Adipocyte (in vitro differentiated cells): ENCODE measurements around the gene FAM118A.
"Not testable (repeated sequence)": the region's sequence is repeated elsewhere in the genome, so short reads cannot be mapped to it uniquely, and the experiment has no call there.

Experiments
- DNase-seq: peaks from one replicate; pipeline ENCODE4 v3.0.0-alpha.2; 2015; ENCODE audit warnings: low read depth
- H3K27me3 ChIP-seq: replicated peaks from 2 replicates; pipeline ENCODE4 v1.7.0; 2013; ENCODE audit warnings: mild to moderate bottlenecking, low read length, moderate library complexity; ENCODE audit not compliant: control insufficient read depth, insufficient read depth
- H3K36me3 ChIP-seq: 2 replicates; pipeline ENCODE4 v1.7.0; 2013; ENCODE audit warnings: low read length, mild to moderate bottlenecking, moderate library complexity; ENCODE audit not compliant: control insufficient read depth, insufficient read depth, severe bottlenecking
- H3K4me1 ChIP-seq: 2 replicates; pipeline ENCODE4 v1.7.0; 2013; ENCODE audit warnings: mild to moderate bottlenecking, low read length, moderate library complexity; ENCODE audit not compliant: control insufficient read depth, insufficient read depth
- H3K4me3 ChIP-seq: 2 replicates; pipeline ENCODE4 v1.7.0; 2013; ENCODE audit warnings: mild to moderate bottlenecking, low read length, moderate library complexity
- H3K9ac ChIP-seq: 2 replicates; pipeline ENCODE4 v1.7.0; 2013; ENCODE audit warnings: mild to moderate bottlenecking, low read length, moderate library complexity
- H3K9me3 ChIP-seq: 2 replicates; pipeline ENCODE4 v1.7.0; 2013; ENCODE audit warnings: mild to moderate bottlenecking, low read length, moderate library complexity; ENCODE audit not compliant: control insufficient read depth

FAM118A gene

DNA sequence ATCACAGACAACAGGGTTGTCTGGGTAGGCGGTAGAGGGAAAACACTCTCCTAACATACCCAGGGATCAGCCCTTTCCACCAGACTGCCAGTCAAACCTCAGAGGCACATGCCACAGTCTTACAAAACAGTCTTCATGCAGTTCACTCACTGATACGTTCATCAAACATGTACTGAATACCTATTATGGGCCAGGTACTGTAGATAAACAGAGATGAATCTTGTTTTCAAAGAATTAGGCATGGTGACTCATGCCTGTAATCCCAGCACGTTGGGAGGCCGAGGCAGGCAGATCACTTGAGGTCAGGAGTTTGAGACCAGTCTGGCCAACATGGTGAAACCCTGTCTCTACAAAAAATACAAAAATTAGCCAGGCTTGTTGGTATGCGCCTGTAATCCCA, 43.0 kb downstream of the FAM118A start:
- DNase-seq, H3K9ac ChIP-seq, H3K9me3 ChIP-seq, H3K27me3 ChIP-seq, H3K4me3 ChIP-seq, H3K36me3 ChIP-seq: not testable (repeated sequence)
- peaks cover 11% of the 10 kb centered on the region for H3K4me1 ChIP-seq

DNA sequence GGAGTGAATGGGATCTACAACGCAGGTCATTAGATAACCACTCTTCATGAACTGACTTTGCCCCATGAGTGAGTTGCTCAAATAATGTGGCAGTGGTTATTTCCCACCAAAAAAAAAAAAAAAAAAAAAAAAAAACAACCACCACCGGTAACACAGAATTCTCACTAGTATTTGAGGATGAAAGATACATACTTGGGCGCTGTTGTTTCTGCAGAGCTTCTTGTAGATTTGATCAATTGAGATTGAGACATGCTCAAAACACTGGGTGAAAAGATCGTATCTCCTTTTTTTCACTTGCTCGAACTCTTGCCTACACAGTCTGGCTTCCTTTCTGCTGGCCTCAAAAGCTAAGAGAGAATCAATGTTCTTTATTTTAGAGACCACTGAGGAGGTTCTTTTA, 44.1 kb downstream of the FAM118A start:
- no peaks in the 10 kb centered on the region for H3K36me3 ChIP-seq
- no peak overlapping the region for H3K9ac ChIP-seq
- no peak overlapping the region for H3K4me3 ChIP-seq
- no peaks in the 10 kb centered on the region for H3K27me3 ChIP-seq
- H3K9me3 ChIP-seq, result no peaks in the 10 kb centered on the region
- H3K4me1 ChIP-seq, result peaks cover 21% of the 10 kb centered on the region
- DNase-seq, result no peak

DNA sequence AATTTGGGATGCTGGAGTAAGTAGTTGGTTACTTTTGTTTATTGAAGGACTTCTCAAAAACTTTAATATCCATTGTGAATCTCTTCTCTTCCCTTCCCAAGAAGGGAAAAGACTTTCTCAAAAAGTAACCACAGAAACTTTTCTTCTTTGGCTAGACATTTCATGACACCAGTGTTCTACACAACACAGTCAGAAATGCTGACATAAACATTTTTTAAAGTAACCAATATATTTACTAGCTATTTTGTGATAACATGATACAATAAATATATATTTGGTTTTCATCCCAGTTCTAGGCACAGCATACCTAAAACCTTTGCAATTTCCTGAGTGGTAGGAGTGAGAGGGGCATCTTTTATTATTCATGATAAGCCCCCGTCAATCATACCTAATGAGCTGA, 47.8 kb downstream of the FAM118A start:
- H3K9ac ChIP-seq, result no peak overlapping the region
- no peaks in the 10 kb centered on the region for H3K9me3 ChIP-seq
- H3K27me3 ChIP-seq, result peaks cover 5% of the 10 kb centered on the region
- no peak overlapping the region for H3K4me3 ChIP-seq
- peaks cover 21% of the 10 kb centered on the region for H3K4me1 ChIP-seq
- H3K36me3 ChIP-seq, result no peaks in the 10 kb centered on the region
- DNase-seq, result no peak

DNA sequence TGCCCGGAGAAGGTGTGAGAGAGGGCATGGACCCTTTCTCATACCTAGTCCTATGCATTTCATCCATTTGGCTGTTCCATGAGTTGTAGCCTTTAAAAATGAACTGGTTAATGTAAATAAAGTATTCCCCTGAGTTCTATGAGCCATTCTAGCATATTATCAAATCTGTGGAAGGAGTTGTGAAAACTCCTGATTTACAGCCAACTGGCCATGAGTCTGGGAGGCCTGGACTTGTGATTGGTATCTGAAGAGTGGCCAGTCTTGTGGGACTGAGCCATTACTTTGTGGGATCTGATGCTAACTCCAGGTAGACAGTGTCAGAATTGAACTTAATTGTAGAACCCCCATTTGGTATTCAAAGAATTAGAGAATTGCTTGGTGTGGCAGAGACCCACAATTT, 48.4 kb downstream of the FAM118A start:
- Histone ChIP-seq H3K4me1 (peaks cover 21% of the 10 kb centered on the region), H3K36me3 (no peaks in the 10 kb centered on the region), H3K9ac (no peak overlapping the region), H3K9me3 (no peaks in the 10 kb centered on the region), H3K4me3 (no peak overlapping the region), H3K27me3 (peaks cover 5% of the 10 kb centered on the region)
- peak; percentile 10 for DNase-seq

DNA sequence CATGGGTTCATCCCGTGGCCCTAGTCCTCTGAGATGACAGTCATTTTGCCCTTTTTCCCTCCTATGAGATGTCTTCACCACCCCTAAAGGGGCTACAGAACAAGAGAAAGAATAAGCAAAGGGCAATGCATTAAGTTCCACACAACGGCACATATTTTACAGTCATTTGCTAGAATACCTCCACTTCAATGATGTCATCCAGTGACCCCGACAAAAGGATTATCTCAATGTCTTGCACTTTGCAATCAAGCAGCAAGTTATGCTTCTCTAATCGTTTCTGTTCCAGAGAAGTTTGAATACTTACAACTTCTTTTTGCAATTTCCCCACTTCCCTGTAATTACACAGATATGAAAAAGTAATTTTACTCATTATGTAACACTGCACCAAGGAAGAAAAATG, 49.9 kb downstream of the FAM118A start:
- no peaks in the 10 kb centered on the region for H3K36me3 ChIP-seq
- H3K27me3 ChIP-seq, result peaks cover 5% of the 10 kb centered on the region
- H3K9me3 ChIP-seq, result no peaks in the 10 kb centered on the region
- peaks cover 21% of the 10 kb centered on the region for H3K4me1 ChIP-seq
- H3K9ac ChIP-seq, result no peak overlapping the region
- no peak overlapping the region for H3K4me3 ChIP-seq
- DNase-seq, result no peak

DNA sequence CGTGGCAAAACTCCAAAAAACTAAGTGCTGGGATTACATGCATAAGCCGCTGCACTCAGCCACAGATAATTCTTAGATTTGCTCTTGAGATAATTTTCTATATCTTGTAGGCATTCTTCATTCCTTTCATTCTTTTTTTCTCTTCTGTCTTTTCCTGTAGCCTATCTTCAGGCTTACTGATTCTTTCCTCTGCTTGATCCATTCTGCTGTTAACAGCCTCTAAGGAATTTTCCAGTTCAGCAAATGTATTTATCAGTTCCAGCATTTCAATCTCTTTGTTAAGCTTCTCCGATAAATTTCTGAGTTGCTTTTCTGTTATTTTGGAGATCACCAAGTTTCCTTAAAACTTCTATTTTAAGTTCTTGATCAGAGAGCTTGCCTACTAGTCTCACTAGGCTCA, 57.0 kb downstream of the FAM118A start:
- peak overlapping the region; percentile 27 for H3K4me3 ChIP-seq
- no peaks in the 10 kb centered on the region for H3K36me3 ChIP-seq
- no peak overlapping the region for H3K9ac ChIP-seq
- no peak for DNase-seq
- peaks cover 8% of the 10 kb centered on the region for H3K27me3 ChIP-seq
- H3K9me3 ChIP-seq, result peaks cover 15% of the 10 kb centered on the region
- H3K4me1 ChIP-seq, result no peaks in the 10 kb centered on the region

DNA sequence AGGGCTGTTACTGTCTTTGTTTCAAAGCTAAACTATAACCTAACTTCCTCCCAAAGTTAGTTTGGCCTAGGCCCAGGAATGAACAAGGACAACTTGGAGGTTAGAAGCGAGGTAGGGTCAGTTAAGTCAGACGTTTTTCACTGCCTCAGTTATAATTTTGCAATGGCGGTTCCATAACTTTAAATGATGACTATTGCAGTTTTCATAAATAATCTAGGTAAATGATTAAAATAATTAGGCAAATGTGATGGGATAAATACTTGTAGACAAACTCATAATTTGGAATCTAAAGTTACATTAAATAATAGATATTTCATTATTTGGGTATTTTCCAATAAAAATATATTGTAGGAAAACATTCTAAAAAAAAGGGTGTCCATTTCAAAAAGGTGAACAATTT, 63.9 kb downstream of the FAM118A start:
- H3K4me3 ChIP-seq, H3K27me3 ChIP-seq, DNase-seq, H3K9me3 ChIP-seq, H3K4me1 ChIP-seq, H3K9ac ChIP-seq, H3K36me3 ChIP-seq: not testable (repeated sequence)

DNA sequence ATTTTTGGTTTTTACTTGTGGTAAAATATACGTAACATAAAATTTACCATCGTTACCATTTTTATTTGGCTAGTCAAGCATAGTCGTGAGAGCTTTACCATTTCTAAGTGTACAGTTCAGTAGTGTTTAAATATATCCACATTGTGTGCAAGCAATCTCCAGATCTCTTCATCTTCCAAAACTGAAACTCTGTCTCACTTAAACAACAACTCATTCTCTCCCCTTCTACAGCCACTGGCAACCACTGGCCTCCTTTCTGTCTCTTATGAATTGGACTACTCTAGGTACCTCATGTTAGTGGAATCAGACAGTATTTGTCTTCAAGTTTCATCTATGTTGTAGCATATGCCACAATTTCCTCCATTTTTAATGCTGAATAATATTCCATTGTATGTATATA, 66.3 kb downstream of the FAM118A start:
- Histone ChIP-seq H3K4me1 (no peaks in the 10 kb centered on the region), H3K27me3 (no peaks in the 10 kb centered on the region), H3K9me3 (no peaks in the 10 kb centered on the region), H3K36me3 (no peaks in the 10 kb centered on the region), H3K9ac (no peak overlapping the region), H3K4me3 (no peak overlapping the region)
- DNase-seq, result no peak

DNA sequence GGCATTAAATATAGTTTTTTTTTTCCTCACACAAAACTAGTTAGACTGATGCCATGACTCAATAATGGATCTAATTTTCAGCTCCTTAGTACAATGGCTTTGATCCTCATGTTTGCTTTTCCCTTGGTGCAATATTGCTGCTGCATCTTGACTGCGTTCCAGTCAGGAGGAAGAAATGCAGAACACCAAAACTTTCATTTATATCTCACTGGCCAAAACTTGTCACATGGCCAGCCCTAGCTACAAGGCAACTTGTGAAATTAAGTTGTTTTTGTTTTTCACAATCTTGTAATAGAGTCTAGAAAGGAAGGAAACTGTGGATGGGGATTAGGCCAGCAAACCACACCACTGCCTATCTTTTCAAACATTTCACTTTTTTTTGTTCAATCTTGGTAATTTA, 67.0 kb downstream of the FAM118A start:
- DNase-seq, result peak; percentile 5
- no peaks in the 10 kb centered on the region for H3K27me3 ChIP-seq
- H3K4me1 ChIP-seq, result no peaks in the 10 kb centered on the region
- no peaks in the 10 kb centered on the region for H3K36me3 ChIP-seq
- H3K9ac ChIP-seq, result no peak overlapping the region
- no peak overlapping the region for H3K4me3 ChIP-seq
- no peaks in the 10 kb centered on the region for H3K9me3 ChIP-seq

DNA sequence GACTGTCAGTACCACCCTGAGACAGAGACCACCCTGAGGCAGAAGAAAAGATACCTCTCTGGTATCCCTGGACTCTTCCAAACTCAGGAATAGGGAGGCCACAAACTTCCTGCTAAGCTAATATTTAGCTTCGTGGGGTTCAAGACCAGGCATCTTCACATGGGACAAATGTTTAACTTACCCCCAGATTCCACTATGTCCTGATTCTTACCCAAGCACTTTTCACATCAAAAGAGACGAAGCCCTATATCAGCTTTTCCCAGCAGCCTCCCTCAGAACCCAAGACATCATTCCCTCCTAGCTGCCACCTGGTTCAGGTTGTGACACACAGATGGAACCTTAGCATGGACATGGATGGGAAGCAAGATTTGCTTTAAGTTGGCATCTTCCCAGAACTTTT, 71.6 kb downstream of the FAM118A start:
- Histone ChIP-seq H3K4me3 (no peak overlapping the region), H3K4me1 (no peaks in the 10 kb centered on the region), H3K27me3 (no peaks in the 10 kb centered on the region), H3K36me3 (no peaks in the 10 kb centered on the region), H3K9ac (no peak overlapping the region), H3K9me3 (no peaks in the 10 kb centered on the region)
- no peak for DNase-seq

DNA sequence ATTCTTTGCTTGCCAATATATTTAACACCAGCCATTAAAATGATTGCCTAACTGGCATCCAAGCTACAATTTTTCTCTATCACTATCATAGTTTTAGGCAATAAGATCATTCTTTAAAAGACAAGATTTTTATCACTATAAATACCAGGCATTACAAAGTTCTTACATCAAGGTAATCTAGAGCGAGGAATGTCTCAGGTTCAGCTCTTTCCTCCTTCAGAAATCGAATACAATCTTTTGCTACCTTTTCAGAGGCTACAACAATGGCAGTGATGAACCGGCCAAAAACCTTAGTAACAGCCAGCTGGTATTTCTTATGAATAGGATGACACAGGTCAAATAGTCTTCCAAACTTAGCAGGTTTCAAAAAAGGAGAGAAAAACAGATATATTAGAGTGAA, 79.8 kb downstream of the FAM118A start:
- no peak overlapping the region for H3K9ac ChIP-seq
- H3K27me3 ChIP-seq, result no peaks in the 10 kb centered on the region
- H3K4me1 ChIP-seq, result no peaks in the 10 kb centered on the region
- no peak for DNase-seq
- H3K36me3 ChIP-seq, result no peaks in the 10 kb centered on the region
- H3K4me3 ChIP-seq, result no peak overlapping the region
- no peaks in the 10 kb centered on the region for H3K9me3 ChIP-seq
